Myocyte (in vitro differentiated cells): ENCODE data around the gene OR51V1. TPM values are rescaled to one million over a fixed set of nuclear protein-coding genes. Genes with fewer than 3 reads are reported as not detected.
"Not testable (repeated sequence)": the region's sequence is repeated elsewhere in the genome, so short reads cannot be mapped to it uniquely, and the experiment has no call there.

ENCODE experiments used
- DNase-seq: peaks from one replicate; pipeline ENCODE4 v3.0.0-alpha.2; 2012; ENCODE audit warnings: low read depth
- total RNA-seq: library from RNA; depleted of rRNA; stranded (reverse); fragments of >200 nt; gene quantifications from 2 replicates; pipeline ENCODE4 v1.2.3, GENCODE V29; 2014

OR51V1 gene
- total RNA-seq, 1 donor from 2014 or later: not detected

- no peak for DNase-seq
Observed at GRCh38 chr11:5171856-5172255, 28.6 kb downstream of the OR51V1 start.

GRCh38 chr11:5165898-5166297 is 34.6 kb downstream of the OR51V1 start:
- DNase-seq: not testable (repeated sequence)

GRCh38 chr11:5164807-5165206 is 35.7 kb downstream of the OR51V1 start:
- DNase-seq: not testable (repeated sequence)

GRCh38 chr11:5161045-5161444 is 39.4 kb downstream of the OR51V1 start:
- DNase-seq: not testable (repeated sequence)

- not testable (repeated sequence) for DNase-seq
Observed at GRCh38 chr11:5160217-5160616, 40.3 kb downstream of the OR51V1 start.

GRCh38 chr11:5159806-5160205 is 40.7 kb downstream of the OR51V1 start:
- DNase-seq: no peak

- no peak for DNase-seq
Observed at GRCh38 chr11:5154657-5155056, 45.8 kb downstream of the OR51V1 start, which contains the start of gene OR52A1. TSS of gene OR52A1 (minus strand) at chr11:5154757. CDS start at chr11:5152369, 2,388 bp downstream.

- no peak for DNase-seq
Observed at GRCh38 chr11:5153574-5154431, 46.7 kb downstream of the OR51V1 start.

GRCh38 chr11:5151713-5152153 is 48.7 kb downstream of the OR51V1 start:
- DNase-seq: peak; percentile 42

Other genes starting within 250 kb of the OR51V1 start
- not detected in 2 replicates for gene OR51A2, start 245.0 kb downstream of the OR51V1 start, total RNA-seq
- gene OR51L1, start 205.8 kb downstream of the OR51V1 start, total RNA-seq: not detected in 2 replicates
- not detected in 2 replicates for gene OR52J3, start 154.2 kb downstream of the OR51V1 start, total RNA-seq
- gene OR52E2, start 141.1 kb downstream of the OR51V1 start, total RNA-seq: not detected in 2 replicates
- gene OR52E1, start 131.1 kb downstream of the OR51V1 start, total RNA-seq: not detected in 2 replicates
- not detected in 2 replicates for gene OR52A5, start 62.3 kb downstream of the OR51V1 start, total RNA-seq
- not detected in 2 replicates for gene OR52A1, start 45.9 kb downstream of the OR51V1 start, total RNA-seq
- not detected in 2 replicates for gene HBB, start 26.4 kb upstream of the OR51V1 start, total RNA-seq
- not detected in 2 replicates for gene HBD, start 33.8 kb upstream of the OR51V1 start, total RNA-seq
- not detected in 2 replicates for gene HBG1, start 49.2 kb upstream of the OR51V1 start, total RNA-seq
- gene HBG2, start 54.1 kb upstream of the OR51V1 start, total RNA-seq: not detected in 2 replicates
- gene HBE1, start 69.3 kb upstream of the OR51V1 start, total RNA-seq: not detected in 2 replicates
- gene OR51B4, start 101.3 kb upstream of the OR51V1 start, total RNA-seq: not detected in 2 replicates
- gene OR51B2, start 123.6 kb upstream of the OR51V1 start, total RNA-seq: 0.80 TPM in 1 of 2 replicates, not detected in the other
- 0.21 and 0.29 TPM in 2 replicates for gene OR51B5, start 142.8 kb upstream of the OR51V1 start, total RNA-seq
- gene OR51B6, start 150.8 kb upstream of the OR51V1 start, total RNA-seq: not detected in 2 replicates
- gene OR51M1, start 183.1 kb upstream of the OR51V1 start, total RNA-seq: not detected in 2 replicates
- gene OR51Q1, start 221.4 kb upstream of the OR51V1 start, total RNA-seq: not detected in 2 replicates
- not detected in 2 replicates for gene OR51I1, start 240.8 kb upstream of the OR51V1 start, total RNA-seq
- not detected in 2 replicates for gene OR51I2, start 248.6 kb upstream of the OR51V1 start, total RNA-seq